ENCODE measurements around the gene SUPT16H.

GRCh38 chr14:21343035-21343794 is 40.6 kb downstream of the SUPT16H start:
- TF ChIP-seq POLR2A (IDR thresholded peaks at IDR 0.05) (no peak), CTCF (IDR thresholded peaks at IDR 0.05) (no peak)

All from esophagus squamous epithelium (tissue), 4 donors.